ENCODE measurements around the gene GNAT3.

The GNAT3 gene

GRCh38 chr7:80460857-80461256, 51.0 kb downstream of the GNAT3 start:
- no peak for DNase-seq

GRCh38 chr7:80459776-80460510, 51.9 kb downstream of the GNAT3 start:
- DNase-seq = no peak

GRCh38 chr7:80458822-80459725, 52.8 kb downstream of the GNAT3 start:
- DNase-seq = no peak

- peak in 2 of 3 experiments; percentile 15 to 75 for DNase-seq
These were observed 58.0 kb downstream of the GNAT3 start for GRCh38 chr7:80453699-80454340.

GRCh38 chr7:80450621-80451308, 61.1 kb downstream of the GNAT3 start:
- no peak for DNase-seq

GRCh38 chr7:80449836-80450235, 62.0 kb downstream of the GNAT3 start:
- no peak for DNase-seq

GRCh38 chr7:80445351-80445750, 66.5 kb downstream of the GNAT3 start:
- DNase-seq = no peak

- DNase-seq = no peak
These were observed 67.1 kb downstream of the GNAT3 start for GRCh38 chr7:80444811-80445210.

GRCh38 chr7:80443325-80443724, 68.5 kb downstream of the GNAT3 start:
- DNase-seq = no peak

GRCh38 chr7:80440883-80441282, 71.0 kb downstream of the GNAT3 start:
- no peak for DNase-seq

- no peak for DNase-seq
These were observed 71.7 kb downstream of the GNAT3 start for GRCh38 chr7:80439894-80440821.

- no peak for DNase-seq
These were observed 76.3 kb downstream of the GNAT3 start for GRCh38 chr7:80435521-80435920.

GRCh38 chr7:80434047-80434446, 77.8 kb downstream of the GNAT3 start:
- DNase-seq = no peak

- no peak for DNase-seq
These were observed 79.7 kb downstream of the GNAT3 start for GRCh38 chr7:80432166-80432565.

- DNase-seq = no peak
These were observed 82.7 kb downstream of the GNAT3 start for GRCh38 chr7:80429181-80429580.

- peak; percentile 15 to 76 (median 57) for DNase-seq
These were observed 83.5 kb downstream of the GNAT3 start for GRCh38 chr7:80428161-80429054.

GRCh38 chr7:80427218-80427617, 84.6 kb downstream of the GNAT3 start:
- no peak for DNase-seq

- DNase-seq = peak in 1 of 3 experiments; percentile 47
These were observed 91.0 kb downstream of the GNAT3 start for GRCh38 chr7:80420876-80421275.

GRCh38 chr7:80417211-80417793, 94.6 kb downstream of the GNAT3 start:
- no peak for DNase-seq

- no peak for DNase-seq
These were observed 96.3 kb downstream of the GNAT3 start for GRCh38 chr7:80415522-80415921.

Data from NCI-H1417 (cell line).